GM19438 (cell line): ENCODE data around the gene MOV10L1.

Source experiments
- ATAC-seq: cut with Tn5 transposase; IDR thresholded peaks from one replicate; pipeline ENCODE4 v1.9.1; 2021; ENCODE audit warnings: low read depth; ENCODE audit not compliant: unreplicated experiment

Gene MOV10L1

DNA sequence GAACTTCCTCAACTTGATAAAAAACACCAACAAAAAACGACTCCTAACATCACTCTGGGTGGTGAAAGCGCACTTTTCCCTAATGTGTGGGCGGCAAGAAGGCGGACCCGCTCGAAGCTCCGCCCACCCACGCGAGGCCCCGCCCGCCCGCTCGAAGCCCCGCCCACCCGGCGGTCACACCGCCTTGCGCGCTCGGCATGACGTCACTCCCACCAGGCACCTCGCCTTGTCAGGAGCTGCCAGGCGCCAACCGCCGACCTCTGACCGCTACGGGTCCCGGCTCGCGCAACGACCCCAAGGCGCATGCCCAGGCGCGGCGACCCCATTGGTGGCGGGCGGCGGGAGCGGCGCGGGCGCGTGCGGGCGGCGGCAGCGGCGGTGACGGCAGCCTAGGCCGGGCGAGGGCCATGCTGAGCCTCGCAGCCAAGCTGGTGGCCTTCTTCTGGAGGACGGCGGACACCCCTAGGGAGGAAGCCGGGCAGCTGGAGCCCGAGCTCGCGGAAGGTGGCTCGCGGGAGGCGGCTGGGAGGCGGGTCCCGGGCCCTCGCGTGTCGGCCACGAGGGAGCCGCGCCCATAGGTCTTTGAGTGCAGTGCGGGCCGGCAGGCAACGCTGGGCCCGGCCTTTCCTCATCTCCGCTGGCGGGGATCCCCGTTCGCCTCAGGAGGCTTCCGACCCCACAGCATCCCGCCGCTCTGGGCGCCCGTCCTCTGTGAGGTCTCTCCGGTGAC, at the start of gene MOV10L1:
Gene MOV10L1, plus strand, starts transcription at position 325 of the 730 bp plus-strand sequence. Its CDS starts 83 bp downstream, at position 408.
- ATAC-seq = no peak

DNA sequence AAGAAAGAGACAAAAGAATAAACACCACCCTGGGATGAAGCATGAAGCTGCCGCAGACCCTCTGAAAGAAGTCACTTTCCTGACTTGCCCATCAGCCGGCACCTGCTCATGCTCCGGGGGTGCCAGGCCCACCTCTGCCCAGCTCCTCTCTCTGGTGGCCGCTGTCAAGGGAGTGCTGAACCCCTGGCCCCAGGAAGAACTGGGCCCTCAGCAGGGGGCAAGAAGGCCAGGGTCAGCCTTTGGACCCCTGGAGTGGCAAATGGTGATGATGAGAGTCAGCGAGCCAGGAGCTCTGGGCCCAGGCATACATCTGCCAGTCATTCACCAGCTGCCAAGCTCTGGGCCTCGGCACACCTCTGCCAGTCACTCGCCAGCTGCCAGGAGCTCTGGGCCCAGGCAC, 49.1 kb upstream of the MOV10L1 start:
- ATAC-seq = no peak

DNA sequence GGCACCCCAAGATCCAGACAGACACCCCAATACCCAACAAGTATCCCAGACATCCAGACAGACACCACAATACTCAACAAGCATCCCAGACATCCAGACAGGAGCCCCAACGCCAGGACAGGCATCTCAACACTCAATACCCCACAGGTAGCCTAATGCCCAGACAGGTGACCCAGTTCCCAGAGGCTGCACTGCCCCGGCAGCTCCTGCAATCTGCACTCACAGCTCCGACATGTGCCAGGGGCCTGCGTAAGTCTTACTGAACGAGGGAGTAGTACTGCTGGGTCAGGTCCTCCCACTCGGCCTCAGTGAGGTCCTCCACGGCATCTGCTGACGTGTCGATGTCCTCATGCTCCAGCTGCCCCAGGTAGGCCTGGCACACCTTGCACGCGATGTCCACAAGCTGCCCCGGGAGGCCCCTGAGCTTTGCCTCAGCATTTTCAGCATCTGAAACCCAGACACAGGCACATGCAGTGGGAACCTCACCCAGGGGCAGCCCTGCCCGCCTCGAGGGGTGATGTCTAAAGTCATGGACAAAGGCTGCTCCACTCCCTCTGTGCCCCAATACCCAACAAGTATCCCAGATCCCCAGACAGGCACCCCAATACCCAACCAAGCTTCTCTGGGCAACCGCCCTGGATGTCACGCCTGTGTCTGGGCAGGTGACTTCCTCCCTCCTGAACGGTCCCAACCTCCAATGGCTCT, 48.3 kb upstream of the MOV10L1 start:
- ATAC-seq = no peak

DNA sequence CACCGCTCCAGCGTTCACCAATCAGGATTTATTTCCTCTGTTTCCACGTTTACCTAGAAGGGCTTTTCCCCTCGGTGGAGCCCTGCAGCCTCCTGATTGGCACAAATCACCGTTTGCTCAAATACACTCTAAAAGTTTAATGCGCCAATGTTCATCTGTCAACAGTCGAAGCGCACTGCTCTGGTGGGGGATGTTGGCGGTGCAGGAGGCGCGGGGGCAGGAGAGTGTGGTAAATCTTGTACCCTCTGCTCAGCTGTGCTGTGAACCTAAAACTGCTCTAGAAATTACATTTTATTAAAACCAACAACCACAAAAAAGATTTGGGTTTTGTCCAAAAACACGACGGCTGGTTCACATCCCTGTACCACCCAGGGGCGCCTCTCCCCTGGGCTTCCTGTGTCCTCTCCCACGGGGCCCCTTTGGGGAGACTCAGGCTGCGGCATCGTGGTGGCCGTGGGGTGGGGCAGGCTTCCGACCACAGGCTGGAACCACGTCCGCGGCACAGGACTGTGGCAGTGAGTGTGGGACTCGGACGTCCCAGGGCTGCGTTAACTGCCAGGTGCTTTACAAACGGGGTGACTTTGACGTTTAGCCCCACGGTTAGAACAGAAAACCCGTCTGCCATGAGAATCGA, 45.2 kb upstream of the MOV10L1 start:
- no peak for ATAC-seq

DNA sequence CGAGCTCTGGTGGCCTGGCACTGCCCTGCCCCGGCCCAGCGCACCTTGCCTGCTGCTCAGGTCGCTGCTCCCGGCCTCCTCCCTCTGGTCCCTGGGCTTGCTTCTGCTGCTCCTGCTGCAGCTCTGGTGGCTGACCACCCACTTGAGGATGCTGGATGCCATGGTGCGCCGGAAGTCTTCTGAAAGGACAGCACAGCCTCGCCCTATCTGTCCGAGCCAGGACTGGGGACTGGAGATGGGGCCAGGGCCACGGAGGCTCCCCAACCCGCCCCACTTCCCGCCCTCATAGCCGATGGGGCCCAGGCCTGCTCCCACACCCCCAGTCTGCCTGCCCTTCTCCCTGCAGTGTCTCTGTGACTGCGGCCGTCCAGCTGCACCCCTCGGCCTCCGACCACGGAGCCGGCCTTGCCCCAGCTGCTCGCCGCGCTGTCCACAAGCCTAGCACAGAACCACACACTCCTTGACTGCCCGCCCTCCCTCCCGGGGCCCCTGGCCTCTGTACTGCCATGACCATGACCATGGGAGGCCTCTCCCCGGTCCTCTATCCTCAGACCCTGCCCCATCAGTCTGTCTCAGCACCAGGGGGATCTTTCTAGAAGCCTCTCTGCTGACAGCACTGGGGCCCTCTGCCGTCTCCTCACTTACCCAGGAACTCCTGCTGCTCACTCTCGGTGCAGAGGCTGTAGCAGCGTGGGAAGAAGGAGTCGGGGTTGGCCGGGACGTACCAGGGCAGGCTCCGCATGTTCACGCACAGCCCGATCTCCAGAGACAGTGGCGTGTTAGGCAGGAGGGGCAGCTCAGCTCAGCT, 44.4 kb upstream of the MOV10L1 start:
- ATAC-seq = no peak

DNA sequence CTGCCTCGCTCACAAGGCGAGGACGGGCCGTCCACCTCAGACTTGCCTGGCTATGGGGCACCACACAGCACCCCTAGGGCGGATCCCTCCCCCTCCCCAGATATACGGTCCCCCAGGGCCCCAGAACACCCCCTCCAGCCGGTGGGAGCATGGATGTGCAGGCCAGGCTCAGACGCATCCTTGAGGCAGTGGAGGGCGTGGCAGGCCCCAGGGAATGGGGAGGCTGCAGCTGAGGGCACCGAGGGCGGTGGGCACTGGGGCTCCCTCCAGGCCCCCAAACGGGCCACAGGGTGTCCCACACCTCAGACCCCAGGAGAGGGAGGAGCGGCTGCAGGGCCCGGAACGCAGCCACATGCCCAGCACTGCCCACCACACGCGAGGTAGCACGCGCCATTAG, 43.8 kb upstream of the MOV10L1 start:
- no peak for ATAC-seq

DNA sequence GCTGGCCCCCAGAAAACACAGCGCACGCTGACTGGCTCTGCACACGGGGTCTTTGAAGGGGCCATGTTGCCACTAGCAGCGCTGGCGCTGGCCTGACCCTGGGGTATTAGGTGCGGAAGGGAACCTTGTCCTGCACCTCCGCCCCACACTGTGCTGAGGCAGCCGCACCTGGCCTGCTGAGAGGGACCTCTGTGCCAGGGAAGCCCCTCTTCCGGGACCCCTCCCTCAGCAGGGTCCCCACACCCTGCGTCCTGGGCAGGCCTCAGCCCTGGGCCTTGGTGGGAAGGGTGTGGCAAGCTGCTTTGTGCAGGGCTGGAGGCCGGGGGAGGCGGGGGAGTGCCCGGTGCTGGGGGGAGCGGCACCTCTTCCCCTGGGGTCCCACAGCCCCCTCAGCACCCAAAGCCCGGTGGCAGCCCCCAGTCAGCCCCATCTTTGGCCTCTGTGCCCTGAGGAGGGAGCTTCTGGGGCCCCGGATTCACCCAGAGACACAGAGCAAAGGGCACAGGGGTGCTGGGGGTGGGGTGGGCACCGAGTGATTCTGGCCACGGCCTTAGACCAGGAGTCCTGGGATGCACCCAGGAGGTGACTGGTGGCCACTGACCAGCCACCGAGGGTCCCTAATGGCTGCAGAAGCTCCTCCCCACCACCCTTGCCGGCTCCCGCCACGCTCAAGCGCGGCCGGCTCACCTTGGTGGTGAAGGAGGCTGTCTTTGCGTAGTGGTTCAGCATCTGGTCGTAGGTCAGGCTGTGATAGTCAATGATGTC, 43.1 kb upstream of the MOV10L1 start:
- ATAC-seq = no peak

DNA sequence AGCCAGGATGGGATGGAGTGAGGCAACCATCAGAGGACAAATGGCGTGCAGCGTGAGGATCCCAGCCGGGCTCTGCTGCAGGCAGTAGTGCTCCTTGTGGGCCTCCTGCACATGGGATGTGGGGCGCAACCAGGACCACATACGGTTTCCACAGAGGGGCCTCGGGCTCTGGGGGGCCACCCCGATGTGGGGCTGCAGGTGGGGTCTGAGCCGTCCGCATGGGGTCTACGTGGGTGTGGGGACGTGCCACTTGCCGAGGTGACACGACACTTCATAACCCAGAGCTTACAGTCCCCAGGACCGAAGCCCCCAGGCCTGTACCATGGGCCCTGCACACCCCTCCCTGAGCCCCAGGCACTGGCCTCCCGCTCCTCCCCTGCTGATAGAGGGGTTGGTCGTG, 42.5 kb upstream of the MOV10L1 start:
- no peak for ATAC-seq

DNA sequence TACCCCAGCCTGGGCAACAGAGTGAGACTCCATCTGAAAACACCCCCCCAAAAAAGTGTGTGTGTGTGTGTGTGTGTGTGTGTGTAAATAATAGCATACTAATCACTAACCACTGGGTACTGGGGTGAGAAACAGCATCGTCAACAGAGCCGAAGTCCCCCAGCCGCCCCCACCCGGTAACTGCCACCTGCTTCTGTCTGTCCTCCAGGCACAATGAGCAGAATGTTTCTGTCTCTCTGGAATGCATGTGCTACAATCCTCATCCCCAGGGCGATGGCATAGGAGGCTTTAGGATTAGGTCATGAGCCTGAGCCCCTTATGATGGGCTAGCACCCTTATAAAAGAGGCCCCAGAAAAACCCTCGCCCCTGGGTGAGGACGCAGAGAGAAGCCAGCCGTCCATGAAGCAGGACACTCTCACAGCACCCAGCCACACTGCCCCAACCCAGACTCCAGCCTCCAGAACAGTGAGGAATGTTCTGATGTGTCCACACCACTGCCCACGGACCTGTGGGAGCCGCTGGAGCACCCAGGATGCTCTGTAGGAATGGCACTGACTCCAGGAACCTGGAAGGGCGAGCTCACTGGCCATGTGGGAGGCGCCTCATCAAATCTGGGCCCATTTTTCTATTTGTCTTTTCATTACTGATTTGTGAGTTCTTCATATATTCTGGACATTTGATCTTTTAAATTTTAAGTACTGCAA, 41.6 kb upstream of the MOV10L1 start:
- no peak for ATAC-seq

DNA sequence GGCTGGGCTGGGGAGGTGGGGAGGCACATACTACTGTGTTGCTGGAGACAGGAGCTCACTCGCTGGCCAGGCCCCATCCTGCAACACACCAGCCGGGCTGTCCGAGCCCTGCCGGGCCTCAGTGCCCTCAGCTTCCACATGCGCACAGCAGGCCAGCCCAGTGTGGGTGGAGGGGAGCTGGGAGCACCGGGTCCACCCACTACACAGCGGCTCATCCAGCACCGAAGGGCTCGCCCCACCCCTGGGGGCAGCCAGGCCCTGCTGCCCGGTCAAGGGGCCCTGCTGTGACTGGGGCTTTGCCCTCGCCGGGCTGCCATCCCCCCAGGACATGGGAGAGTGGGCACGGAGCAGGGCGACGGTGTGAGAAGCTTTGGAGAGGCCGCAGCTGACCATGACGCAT, 41.0 kb upstream of the MOV10L1 start:
- ATAC-seq = no peak

DNA sequence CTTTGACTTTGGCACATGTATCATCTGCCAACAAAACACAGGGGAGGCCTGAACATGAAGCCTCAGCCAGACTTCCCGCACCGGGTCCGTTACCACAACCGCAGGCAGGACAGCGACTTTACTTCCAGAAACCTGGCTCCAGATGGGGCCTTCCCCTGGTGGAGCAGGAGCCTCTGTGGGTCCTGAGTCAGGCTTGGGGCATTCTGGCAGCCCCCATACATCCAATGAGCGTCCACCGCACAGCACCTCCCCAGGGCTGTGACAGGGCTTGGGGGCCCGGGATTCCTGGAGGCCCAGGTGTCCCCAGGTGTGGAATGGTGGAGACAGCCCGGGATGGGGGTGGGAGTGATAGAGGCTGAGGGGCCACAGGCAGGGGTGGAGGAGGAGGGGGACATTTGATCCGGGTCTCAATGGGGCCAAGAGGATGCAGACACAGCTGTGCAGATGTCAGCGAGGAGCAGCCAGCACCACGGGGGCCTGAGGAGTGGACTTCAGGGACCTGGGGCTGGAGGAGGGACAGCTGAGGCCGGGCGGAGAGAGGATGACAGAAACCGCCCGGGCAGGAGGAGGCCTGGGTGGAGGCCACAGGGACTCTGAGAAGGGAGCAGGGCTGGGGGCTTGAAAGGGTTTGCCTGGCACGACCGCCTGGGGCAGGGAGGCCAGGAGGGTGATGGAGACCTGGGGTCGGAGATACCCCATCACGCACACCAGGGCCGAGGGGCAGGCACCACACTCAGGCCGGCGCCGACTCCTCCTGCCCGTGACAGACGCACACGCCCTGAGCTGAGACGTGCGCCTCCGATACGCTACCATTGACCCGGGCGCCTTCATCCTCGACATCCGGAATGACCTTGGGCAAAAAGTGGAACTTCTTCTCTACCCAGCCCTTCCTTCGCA, 40.3 kb upstream of the MOV10L1 start:
- no peak for ATAC-seq

DNA sequence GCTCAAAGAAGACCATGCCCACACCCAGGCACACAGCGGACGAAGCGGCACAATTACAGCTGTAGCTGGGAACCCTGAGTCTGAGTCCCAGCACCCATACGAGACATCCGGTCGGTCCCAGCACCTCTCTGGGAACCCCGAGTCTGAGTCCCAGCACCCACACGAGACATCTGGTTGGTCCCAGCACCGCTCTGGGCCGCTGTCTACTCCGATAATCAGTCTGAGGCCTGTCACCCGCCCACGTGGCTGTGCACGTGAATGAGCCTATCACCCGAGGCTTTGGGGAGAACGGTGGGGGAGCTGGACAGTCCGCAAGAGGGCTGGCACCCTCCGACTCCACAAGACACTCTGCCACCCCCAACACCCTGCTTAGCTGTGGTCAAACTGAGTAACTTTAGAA, 37.9 kb upstream of the MOV10L1 start:
- no peak for ATAC-seq

DNA sequence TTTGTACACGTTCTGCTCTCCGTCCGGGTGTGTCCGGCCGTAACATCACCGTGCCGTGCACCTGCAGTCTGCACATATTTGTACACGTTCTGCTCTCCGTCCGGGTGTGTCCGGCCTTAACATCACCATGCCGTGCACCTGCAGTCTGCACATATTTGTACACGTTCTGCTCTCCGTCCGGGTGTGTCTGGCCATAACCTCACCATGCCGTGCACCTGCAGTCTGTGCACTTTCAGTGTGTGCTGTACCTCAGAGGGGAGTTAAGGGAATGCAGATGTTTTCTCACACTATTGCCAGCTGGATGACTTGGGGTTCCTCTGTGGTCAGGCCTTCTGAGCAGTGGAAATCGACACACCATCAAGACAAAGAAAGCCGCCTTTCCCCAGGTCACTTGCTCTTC, 35.9 kb upstream of the MOV10L1 start:
- ATAC-seq = no peak

DNA sequence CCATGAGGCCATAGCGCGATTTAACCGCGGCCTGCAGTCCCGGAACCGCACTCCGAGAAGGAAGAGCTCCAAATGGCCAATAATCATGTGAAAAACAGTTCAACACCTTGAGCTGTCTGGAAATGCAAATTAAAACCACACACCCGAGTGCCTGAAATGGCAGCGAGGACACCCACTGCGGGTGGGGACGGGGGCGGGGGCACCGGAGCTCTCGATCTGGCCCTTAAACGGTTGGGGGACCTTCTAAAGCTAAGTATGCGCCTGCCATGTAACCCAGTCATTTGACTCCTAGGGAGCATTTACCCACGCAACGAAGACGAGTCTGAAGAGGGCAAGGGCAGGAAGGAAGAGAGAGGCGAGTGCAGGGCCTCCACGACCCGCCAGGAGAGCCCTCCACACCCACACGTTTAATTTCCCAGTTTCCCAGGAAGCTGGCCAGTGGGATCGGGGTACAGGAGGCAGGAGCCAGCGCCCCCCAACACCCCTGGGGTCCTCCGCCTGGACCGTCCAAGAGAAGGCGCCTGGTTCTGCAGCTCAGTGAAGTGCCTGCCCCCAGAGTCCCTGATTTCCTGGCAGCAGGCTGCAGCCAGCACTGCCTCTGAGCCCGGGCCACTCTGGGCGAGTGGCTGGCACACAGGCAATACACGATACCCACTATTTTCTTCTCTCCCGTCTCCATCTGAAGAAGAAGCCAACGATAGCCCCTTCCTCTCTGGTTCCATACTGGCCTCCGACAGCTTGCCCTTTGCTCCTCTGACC, 33.4 kb upstream of the MOV10L1 start:
- no peak for ATAC-seq

DNA sequence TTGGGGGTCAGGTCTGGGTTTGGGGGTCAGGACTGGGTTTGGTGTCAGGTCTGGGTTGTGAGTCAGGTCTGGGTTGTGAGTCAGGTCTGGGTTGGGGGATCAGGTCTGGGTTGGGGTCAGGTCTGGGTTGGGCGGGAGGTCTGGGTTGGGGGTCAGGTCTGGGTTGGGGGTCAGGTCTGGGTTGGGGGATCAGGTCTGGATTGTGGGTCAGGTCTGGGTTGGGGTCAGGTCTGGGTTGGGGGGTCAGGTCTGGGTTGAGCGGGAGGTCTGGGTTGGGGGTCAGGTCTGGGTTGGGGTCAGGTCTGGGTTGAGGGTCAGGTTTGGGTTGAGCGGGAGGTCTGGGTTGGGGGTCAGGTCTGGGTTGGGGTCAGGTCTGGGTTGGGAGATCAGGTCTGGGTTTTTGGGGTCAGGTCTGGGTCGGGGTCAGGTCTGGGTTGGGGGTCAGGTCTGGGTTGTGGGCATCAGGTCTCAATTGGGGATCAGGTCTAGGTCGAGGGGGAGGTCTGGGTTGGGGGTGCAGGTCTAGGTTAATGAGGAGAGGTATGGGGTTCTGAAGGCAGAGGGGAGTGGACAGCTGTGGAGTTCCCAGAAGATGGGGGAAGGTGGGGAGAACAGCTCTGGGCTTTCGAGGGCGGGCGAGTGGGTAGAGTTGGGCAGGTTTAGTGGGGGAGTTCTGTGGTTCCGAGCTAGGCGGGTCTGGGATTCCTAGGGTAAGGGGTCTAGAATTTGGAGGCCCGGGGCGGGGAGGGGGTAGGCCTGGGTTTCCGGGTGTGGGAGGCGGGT, 32.3 kb upstream of the MOV10L1 start:
- no peak for ATAC-seq

DNA sequence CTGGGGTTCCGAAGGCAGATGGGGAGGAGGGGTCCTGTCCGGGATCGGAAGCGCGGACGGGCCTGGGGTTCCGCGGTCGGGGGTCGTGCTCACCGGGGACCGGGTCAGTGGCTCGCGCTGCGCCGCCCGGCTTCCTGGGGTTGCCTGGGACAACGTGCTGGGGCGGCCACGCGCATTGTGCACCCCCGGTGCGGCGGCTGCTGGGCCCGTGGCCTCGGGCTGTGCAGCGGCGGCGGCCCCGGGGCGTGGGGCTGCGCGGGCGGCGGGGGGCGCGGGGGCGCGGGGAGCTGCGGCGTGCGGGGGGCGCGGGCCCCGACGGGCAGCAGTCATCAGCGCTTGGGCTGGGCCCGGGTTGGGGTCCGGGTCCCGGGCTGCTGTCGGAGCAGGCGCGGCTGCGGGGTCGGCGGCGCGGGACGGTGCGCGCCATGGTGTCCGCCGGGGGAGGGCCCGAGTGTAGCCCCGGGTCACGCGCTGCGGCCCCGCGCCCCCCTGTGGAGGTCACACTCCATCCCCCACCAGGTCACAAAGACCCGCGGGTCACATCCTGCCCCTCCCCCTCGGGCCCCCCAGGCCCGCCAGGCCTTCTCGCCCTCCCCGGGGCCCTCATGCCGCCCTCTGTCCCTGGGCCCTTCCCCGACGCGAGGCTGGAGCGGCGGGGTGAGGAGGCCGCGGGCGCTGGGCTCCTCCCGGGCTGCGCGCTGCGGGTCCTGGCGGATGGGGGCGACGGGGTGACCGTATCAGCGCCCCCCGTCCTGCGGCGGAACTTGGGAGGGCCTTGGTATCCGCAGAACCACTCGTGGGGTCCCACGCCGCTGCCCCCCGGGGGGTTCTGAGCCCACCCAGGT, 31.5 kb upstream of the MOV10L1 start, which contains the start of gene TTLL8:
Gene TTLL8, minus strand, starts transcription at position 238 of the 845 bp plus-strand sequence.
- no peak for ATAC-seq
